Keratinocyte (primary cell): Measurements from ENCODE around the gene PTCSC3. TPM values are rescaled to one million over a fixed set of nuclear protein-coding genes. Genes with fewer than 3 reads are reported as not detected.

Experiments
- DNase-seq: peaks from one replicate; pipeline ENCODE4 v3.0.0-alpha.2; 2011; ENCODE audit warnings: low read depth, missing footprints, low spot score
- FAIRE-seq: peaks from 2 replicates; lab custom pipeline; 2011; peaks lifted over from hg19 to GRCh38; lab: Jason Lieb, UNC
- H2AFZ ChIP-seq: 2 replicates; pipeline ENCODE4 v1.6.0; 2012; ENCODE audit warnings: low read length, control low read depth, inconsistent platforms; ENCODE audit not compliant: control insufficient read depth
- H3K27ac ChIP-seq: 2 replicates; pipeline ENCODE4 v1.5.1; 2011; ENCODE audit warnings: low read length; ENCODE audit not compliant: control insufficient read depth, insufficient read depth
- H3K27me3 ChIP-seq: 3 replicates; pipeline ENCODE4 v1.6.0; 2011; ENCODE audit warnings: low read length; ENCODE audit not compliant: control insufficient read depth, insufficient read depth; ENCODE audit errors: extremely low read depth
- H3K36me3 ChIP-seq, 2 experiments: 2 replicates in 1 of 2; 3 replicates in 1 of 2; pipeline ENCODE4 v1.5.1; 2011; ENCODE audit warnings: low read length in 2 of 2, mild to moderate bottlenecking in 1 of 2; ENCODE audit not compliant: control insufficient read depth in 2 of 2, insufficient read depth in 2 of 2; ENCODE audit errors: extremely low read depth in 1 of 2
- H3K4me1 ChIP-seq: 3 replicates; pipeline ENCODE4 v1.5.1; 2011; ENCODE audit warnings: low read length; ENCODE audit not compliant: control insufficient read depth, insufficient read depth; ENCODE audit errors: extremely low read depth
- H3K4me2 ChIP-seq: 3 replicates; pipeline ENCODE4 v1.6.0; 2011; ENCODE audit warnings: low read depth, low read length; ENCODE audit not compliant: control insufficient read depth, insufficient read depth; ENCODE audit errors: extremely low read depth
- H3K4me3 ChIP-seq, 3 experiments: fragments of 200-600 bp in 1 of 3; sonication (generic) in 1 of 3; 2 replicates in 2 of 3; 3 replicates in 1 of 3; pipeline ENCODE4 v1.5.1; 2011 to 2016; ENCODE audit warnings: low read length in 3 of 3, mild to moderate bottlenecking in 3 of 3, control low read depth in 2 of 3, inconsistent platforms in 1 of 3, low read depth in 1 of 3, mixed read lengths in 1 of 3, mixed run types in 1 of 3, moderate library complexity in 1 of 3; ENCODE audit not compliant: control insufficient read depth in 2 of 3, insufficient read depth in 2 of 3; ENCODE audit errors: extremely low read depth in 1 of 3
- H3K79me2 ChIP-seq: 2 replicates; pipeline ENCODE4 v1.6.0; 2012; ENCODE audit warnings: low read length; ENCODE audit not compliant: control insufficient read depth, insufficient read depth
- H3K9ac ChIP-seq: 3 replicates; pipeline ENCODE4 v1.6.0; 2011; ENCODE audit warnings: low read length; ENCODE audit not compliant: control insufficient read depth, insufficient read depth; ENCODE audit errors: extremely low read depth
- H3K9me1 ChIP-seq: 3 replicates; pipeline ENCODE4 v1.6.0; 2011; ENCODE audit warnings: low read length; ENCODE audit not compliant: control insufficient read depth, insufficient read depth; ENCODE audit errors: extremely low read depth
- H3K9me3 ChIP-seq: 2 replicates; pipeline ENCODE4 v1.5.1; 2012; ENCODE audit warnings: low read depth, low read length; ENCODE audit not compliant: control insufficient read depth
- H4K20me1 ChIP-seq: 3 replicates; pipeline ENCODE4 v1.6.0; 2011; ENCODE audit warnings: low read length; ENCODE audit not compliant: control insufficient read depth, insufficient read depth; ENCODE audit errors: extremely low read depth
- EZH2 ChIP-seq: IDR thresholded peaks from one replicate; pipeline ENCODE4 v1.6.1; 2012; ENCODE audit warnings: inconsistent platforms, mild to moderate bottlenecking, low read length, moderate library complexity
- dilution Hi-C: fragments of 300-500 bp; cut with MboI; formaldehyde crosslinking; loops from one replicate; pipeline ENCODE4 v1.7.0; 2020; ENCODE audit warnings: low sequenced_read_pairs; ENCODE audit not compliant: extremely low pct_ligation_motif_present
- polyA plus RNA-seq, 5 experiments: library from polyadenylated mRNA; depleted of rRNA in 3 of 5; stranded (reverse) in 3 of 5; stranded (forward) in 1 of 5; unstranded in 1 of 5; fragments of >200 nt; gene quantifications; 1 replicate in 1 of 5; 2 replicates in 3 of 5; 3 replicates in 1 of 5; pipeline versions ENCODE4 v1.2.1 to v1.2.3, GENCODE V29; 2011 to 2012; ENCODE audit warnings: missing spikeins in 2 of 5, low read depth in 1 of 5, low replicate concordance in 1 of 5
- TF ChIP-seq, protein P1 (sequence below), 3 experiments: IDR thresholded peaks in 1 of 3; conservative IDR thresholded peaks in 1 of 3; optimal IDR thresholded peaks in 1 of 3; 2 replicates in 2 of 3; 3 replicates in 1 of 3; pipeline versions ENCODE3 to v1.5.1; 2011; ENCODE audit warnings: low read length in 3 of 3, mild to moderate bottlenecking in 3 of 3, moderate library complexity in 2 of 3, control low read depth in 1 of 3, inconsistent platforms in 1 of 3; ENCODE audit not compliant: insufficient read depth in 2 of 3; ENCODE audit errors: extremely low read depth in 1 of 3

PTCSC3 gene
- polyA plus RNA-seq, 1 donor (not counting 4 experiments of a cell fraction or from before 2014, with no cell fraction given), result not detected

DNA sequence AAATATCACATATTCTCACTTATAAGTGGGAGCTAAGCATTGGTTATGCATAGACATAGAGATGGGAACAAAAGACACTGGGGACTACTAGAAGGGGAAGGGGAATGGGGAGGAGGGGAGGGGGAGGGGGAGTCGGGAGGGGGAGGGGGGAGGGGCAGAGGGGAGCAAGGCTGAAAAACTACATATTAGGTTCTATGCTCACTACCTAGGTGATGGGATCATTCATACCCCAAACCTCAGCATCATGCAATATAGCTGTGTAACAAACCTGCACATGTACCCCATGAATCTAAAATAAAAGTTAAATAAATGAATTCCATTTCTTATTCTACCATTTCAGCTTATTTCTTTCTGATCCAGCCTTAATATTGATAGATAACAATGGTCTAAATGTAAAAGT, 21.9 kb upstream of the PTCSC3 start:
- H3K4me2 ChIP-seq, result no peak overlapping the region
- TF ChIP-seq EZH2, result no peak
- TF ChIP-seq, protein P1, sequence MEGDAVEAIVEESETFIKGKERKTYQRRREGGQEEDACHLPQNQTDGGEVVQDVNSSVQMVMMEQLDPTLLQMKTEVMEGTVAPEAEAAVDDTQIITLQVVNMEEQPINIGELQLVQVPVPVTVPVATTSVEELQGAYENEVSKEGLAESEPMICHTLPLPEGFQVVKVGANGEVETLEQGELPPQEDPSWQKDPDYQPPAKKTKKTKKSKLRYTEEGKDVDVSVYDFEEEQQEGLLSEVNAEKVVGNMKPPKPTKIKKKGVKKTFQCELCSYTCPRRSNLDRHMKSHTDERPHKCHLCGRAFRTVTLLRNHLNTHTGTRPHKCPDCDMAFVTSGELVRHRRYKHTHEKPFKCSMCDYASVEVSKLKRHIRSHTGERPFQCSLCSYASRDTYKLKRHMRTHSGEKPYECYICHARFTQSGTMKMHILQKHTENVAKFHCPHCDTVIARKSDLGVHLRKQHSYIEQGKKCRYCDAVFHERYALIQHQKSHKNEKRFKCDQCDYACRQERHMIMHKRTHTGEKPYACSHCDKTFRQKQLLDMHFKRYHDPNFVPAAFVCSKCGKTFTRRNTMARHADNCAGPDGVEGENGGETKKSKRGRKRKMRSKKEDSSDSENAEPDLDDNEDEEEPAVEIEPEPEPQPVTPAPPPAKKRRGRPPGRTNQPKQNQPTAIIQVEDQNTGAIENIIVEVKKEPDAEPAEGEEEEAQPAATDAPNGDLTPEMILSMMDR (optimal IDR thresholded peaks at IDR 0.05 in 1 of 3, IDR thresholded peaks at IDR 0.05 in 1 of 3, conservative IDR thresholded peaks at IDR 0.05 in 1 of 3; ENCODE audit: extremely low read depth in 1 of 3, insufficient read depth in 2 of 3, low read length in 3 of 3), result no peak
- no peak overlapping the region for H3K4me3 ChIP-seq
- no peaks in the 10 kb centered on the region for H4K20me1 ChIP-seq
- no peaks in the 10 kb centered on the region for H3K79me2 ChIP-seq
- dilution Hi-C loops, result no loop called here
- H2AFZ ChIP-seq, result no peak overlapping the region
- DNase-seq, result no peak
- no peaks in the 10 kb centered on the region for H3K9me1 ChIP-seq
- no peak overlapping the region for H3K9ac ChIP-seq
- FAIRE-seq, result no peak
- H3K27me3 ChIP-seq, result no peaks in the 10 kb centered on the region
- no peaks in the 10 kb centered on the region for H3K4me1 ChIP-seq
- H3K36me3 ChIP-seq, result no peaks in the 10 kb centered on the region
- no peak overlapping the region for H3K27ac ChIP-seq
- no peaks in the 10 kb centered on the region for H3K9me3 ChIP-seq

DNA sequence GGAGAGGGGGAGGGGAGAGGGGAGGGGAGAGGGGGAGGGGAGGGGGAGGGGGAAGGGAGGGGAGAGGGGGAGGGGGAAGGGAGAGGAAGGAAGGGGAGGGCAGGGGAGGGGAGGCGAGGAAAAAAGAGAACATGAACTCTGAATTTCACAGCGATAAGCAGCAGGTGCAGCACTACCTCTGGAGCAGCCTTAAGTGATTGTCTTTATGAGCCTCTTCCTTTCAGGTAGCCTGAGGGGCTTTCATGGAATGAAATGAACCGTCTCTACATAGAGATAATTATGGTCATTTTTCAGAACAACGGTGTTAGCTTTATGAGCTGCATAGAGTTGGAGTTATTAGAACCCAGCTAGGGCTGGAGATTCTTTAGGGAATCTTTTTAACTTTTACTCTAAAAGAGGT, 18.1 kb upstream of the PTCSC3 start:
- no peaks in the 10 kb centered on the region for H3K4me1 ChIP-seq
- H4K20me1 ChIP-seq, result no peaks in the 10 kb centered on the region
- FAIRE-seq (no peak), DNase-seq (no peak)
- no peak overlapping the region for H3K27ac ChIP-seq
- H3K9me3 ChIP-seq, result no peaks in the 10 kb centered on the region
- H2AFZ ChIP-seq, result no peak overlapping the region
- no peak overlapping the region for H3K9ac ChIP-seq
- no peak overlapping the region for H3K4me3 ChIP-seq
- dilution Hi-C loops, result no loop called here
- H3K9me1 ChIP-seq, result no peaks in the 10 kb centered on the region
- no peak overlapping the region for H3K4me2 ChIP-seq
- H3K27me3 ChIP-seq, result no peaks in the 10 kb centered on the region
- no peaks in the 10 kb centered on the region for H3K79me2 ChIP-seq
- TF ChIP-seq, protein P1 (optimal IDR thresholded peaks at IDR 0.05 in 1 of 3, IDR thresholded peaks at IDR 0.05 in 1 of 3, conservative IDR thresholded peaks at IDR 0.05 in 1 of 3; ENCODE audit: extremely low read depth in 1 of 3, insufficient read depth in 2 of 3, low read length in 3 of 3), result no peak
- TF ChIP-seq EZH2, result no peak
- no peaks in the 10 kb centered on the region for H3K36me3 ChIP-seq
